Measurements from ENCODE around the gene H1-8.

H1-8 gene

GRCh38 chr3:129524081-129524480 lies 18.9 kb upstream of the H1-8 start:
- TF ChIP-seq, protein P1, sequence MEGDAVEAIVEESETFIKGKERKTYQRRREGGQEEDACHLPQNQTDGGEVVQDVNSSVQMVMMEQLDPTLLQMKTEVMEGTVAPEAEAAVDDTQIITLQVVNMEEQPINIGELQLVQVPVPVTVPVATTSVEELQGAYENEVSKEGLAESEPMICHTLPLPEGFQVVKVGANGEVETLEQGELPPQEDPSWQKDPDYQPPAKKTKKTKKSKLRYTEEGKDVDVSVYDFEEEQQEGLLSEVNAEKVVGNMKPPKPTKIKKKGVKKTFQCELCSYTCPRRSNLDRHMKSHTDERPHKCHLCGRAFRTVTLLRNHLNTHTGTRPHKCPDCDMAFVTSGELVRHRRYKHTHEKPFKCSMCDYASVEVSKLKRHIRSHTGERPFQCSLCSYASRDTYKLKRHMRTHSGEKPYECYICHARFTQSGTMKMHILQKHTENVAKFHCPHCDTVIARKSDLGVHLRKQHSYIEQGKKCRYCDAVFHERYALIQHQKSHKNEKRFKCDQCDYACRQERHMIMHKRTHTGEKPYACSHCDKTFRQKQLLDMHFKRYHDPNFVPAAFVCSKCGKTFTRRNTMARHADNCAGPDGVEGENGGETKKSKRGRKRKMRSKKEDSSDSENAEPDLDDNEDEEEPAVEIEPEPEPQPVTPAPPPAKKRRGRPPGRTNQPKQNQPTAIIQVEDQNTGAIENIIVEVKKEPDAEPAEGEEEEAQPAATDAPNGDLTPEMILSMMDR (IDR thresholded peaks at IDR 0.05), result no peak

GRCh38 chr3:129525341-129525968 lies 17.5 kb upstream of the H1-8 start:
- TF ChIP-seq, protein P1 (IDR thresholded peaks at IDR 0.05), result no peak

DNA sequence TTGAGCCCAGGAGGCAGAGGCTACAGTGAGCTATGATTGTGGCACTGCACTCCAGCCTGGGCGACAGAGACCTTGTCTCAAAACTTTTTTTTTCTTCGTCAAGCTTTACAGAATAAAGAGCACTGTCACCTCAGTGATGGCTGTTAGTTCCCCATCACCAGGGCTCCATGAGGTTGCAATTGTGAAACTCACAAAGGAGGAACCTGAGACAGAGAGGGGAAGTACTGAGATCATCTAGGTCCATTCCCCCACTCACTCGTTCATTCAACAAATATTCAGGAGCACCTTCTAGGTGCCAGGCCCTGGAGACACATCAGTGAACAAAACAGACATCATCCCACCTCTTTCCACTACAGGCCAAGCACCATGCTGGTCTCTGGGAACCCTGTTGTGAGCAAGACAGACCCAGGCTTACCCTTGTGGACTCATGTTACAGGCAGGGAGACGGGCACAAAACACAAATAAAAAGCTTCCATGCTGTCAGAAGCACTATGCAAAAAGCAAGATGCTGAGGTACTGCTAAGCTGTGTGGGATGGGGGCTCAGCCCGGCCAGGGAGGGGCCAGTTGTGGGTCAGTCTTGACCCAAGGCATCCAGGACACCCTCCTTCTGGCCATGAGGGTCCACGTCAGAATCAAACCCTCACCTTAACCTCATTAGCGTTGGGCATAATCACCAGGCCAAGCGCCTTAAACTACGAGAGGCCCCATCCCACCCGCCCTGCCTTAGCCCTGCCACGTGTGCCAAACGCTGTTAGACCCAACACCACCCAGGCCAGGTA lies 16.7 kb upstream of the H1-8 start:
- TF ChIP-seq, protein P1 (IDR thresholded peaks at IDR 0.05), result no peak

DNA sequence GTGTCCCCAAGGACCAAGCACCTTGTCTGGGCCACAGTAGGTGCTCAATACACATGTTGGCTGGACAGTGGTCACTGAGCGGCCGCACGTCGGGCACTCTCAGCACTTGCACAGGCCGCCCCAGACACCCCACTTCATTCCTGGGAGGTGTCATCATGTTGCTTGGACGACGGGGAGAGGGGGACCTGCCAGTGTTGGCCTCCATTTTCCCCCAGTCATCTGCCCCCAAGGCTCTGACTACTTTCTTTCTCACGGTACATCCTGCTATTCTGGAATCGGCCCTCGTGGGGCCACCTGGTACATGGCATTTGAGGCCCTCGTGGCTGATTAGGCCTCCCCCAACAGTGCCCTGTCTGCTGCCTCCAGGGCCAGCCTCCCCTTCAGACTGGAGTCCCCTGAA lies 15.7 kb upstream of the H1-8 start:
- TF ChIP-seq, protein P1 (IDR thresholded peaks at IDR 0.05), result no peak

GRCh38 chr3:129528589-129529100 lies 14.3 kb upstream of the H1-8 start, which contains the start of gene RHO:
Gene RHO (plus strand): TSS chr3:129528639. CDS start chr3:129528734, 95 bp downstream.
- TF ChIP-seq, protein P1 (IDR thresholded peaks at IDR 0.05), result no peak

DNA sequence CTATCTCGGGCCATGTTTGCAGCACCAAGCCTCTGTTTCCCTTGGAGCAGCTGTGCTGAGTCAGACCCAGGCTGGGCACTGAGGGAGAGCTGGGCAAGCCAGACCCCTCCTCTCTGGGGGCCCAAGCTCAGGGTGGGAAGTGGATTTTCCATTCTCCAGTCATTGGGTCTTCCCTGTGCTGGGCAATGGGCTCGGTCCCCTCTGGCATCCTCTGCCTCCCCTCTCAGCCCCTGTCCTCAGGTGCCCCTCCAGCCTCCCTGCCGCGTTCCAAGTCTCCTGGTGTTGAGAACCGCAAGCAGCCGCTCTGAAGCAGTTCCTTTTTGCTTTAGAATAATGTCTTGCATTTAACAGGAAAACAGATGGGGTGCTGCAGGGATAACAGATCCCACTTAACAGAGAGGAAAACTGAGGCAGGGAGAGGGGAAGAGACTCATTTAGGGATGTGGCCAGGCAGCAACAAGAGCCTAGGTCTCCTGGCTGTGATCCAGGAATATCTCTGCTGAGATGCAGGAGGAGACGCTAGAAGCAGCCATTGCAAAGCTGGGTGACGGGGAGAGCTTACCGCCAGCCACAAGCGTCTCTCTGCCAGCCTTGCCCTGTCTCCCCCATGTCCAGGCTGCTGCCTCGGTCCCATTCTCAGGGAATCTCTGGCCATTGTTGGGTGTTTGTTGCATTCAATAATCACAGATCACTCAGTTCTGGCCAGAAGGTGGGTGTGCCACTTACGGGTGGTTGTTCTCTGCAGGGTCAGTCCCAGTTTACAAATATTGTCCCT lies 13.4 kb upstream of the H1-8 start:
- TF ChIP-seq, protein P1 (IDR thresholded peaks at IDR 0.05), result no peak

DNA sequence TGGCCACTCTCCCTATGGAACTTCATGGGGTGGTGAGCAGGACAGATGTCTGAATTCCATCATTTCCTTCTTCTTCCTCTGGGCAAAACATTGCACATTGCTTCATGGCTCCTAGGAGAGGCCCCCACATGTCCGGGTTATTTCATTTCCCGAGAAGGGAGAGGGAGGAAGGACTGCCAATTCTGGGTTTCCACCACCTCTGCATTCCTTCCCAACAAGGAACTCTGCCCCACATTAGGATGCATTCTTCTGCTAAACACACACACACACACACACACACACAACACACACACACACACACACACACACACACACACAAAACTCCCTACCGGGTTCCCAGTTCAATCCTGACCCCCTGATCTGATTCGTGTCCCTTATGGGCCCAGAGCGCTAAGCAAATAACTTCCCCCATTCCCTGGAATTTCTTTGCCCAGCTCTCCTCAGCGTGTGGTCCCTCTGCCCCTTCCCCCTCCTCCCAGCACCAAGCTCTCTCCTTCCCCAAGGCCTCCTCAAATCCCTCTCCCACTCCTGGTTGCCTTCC lies 12.7 kb upstream of the H1-8 start:
- TF ChIP-seq, protein P1 (IDR thresholded peaks at IDR 0.05), result no peak
